Stimulated activated CD4-positive, alpha-beta T cell treated with anti-CD3 and anti-CD28 coated beads, Interleukin-15, amount 100 ng/mL, for 24 hours (primary cell): ENCODE results near the gene TMEM51.
A peak's percentile ranks its signal among the peaks of the same experiment; 100 is the strongest.

Experiments used
- DNase-seq: peaks from one replicate; pipeline ENCODE4 v3.0.0-alpha.2; 2020

The TMEM51 gene

DNA sequence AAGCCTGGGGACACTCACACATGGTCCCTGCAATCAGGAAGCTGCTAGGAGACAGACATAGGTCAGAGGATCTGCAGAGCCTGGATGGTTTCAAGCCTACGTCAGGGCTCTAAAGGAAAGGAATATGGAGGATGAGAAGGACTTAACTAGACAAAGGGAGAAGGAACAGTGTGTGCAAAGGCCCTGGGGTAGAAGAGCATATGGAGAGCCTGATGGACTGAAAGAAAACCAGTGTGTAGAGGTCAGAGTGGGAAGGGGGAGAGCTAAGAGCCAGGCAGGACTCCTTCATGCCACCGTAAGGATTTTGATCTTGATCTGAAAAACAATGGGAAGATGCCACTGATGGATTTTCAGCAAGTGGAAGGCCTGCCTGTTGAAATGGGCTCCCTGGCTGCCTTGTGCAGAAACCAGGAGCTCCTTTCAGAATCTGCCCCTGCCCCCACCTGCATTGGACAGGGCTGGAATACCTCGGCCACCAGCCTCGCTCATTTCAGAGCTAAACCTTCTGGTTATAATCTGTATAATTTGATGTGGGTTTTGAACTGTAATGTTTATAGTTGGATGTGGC, 102.1 kb downstream of the TMEM51 start:
- DNase-seq = no peak

DNA sequence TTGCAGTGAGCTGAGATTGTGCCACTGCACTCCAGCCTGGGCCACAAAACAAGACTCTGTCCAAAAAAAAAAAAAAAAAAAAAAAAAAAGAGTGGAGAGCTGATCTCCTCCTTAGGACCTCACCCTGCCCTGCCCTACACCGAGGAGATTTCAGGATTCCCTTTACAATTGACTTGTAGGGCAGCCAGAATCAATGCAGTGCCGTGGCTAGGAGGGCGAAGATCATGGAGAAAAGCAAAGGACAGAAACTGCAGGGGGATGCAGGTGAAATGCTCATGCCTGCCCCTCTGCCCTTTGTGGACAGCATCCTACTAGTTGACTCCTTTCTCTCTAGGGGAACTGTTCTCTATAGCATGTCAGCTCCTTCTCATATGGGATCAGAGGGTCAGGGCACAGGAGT, 103.0 kb downstream of the TMEM51 start:
- DNase-seq = no peak

DNA sequence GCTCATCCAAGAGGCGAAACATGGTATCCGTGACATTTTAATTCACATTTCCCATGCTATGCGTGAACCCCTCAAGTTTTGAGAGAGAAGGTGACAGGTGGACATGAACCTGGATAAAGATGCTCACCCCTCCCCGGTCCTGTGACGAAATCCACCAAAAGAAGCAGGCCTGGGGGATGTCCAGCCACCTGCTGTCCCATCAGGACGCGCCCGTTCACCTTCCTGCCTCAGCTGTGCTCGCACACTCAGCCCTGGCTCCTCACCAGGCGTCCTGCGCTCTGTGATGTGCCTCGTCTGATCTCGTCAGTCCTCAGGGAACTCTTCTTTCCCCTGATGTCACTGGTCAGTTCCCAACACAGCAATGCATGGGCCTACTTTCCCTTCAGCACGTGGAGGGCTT, 103.8 kb downstream of the TMEM51 start:
- no peak for DNase-seq

DNA sequence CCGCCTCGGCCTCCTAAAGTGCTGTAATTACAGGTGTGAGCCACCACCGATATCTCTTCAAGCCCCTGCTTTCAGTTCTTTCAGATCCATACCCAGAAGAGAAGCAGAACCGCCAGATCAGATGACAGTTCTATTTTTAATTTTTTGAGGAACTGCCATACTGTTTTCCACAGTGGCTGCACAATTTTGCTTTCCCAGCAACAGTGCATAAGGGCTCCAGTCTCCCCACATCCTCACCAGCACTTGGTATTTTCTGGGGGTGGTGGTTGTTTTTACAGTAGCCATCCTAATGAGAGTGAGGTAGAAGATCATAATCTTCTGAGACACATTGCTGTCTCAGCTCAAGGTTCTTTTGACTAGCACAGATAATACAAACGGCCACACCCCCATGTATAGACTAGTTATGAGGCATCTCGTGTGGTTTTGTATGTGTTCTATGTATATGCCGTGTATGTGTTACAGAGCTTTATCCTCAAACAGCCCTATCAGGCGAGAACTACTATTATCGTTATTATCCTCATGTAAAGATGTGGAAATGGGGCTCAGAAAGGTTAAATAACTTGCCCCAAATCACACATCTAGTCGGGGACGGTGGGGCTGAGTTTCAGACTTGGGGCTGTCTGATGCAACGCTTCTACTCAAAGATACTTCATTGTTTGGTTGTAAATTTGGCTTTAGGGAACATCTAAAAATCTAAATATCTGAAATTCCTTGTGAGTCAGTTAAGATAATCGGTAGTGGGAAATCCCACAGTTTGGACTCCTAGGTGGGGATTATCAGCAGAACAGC, 105.5 kb downstream of the TMEM51 start:
- no peak for DNase-seq

DNA sequence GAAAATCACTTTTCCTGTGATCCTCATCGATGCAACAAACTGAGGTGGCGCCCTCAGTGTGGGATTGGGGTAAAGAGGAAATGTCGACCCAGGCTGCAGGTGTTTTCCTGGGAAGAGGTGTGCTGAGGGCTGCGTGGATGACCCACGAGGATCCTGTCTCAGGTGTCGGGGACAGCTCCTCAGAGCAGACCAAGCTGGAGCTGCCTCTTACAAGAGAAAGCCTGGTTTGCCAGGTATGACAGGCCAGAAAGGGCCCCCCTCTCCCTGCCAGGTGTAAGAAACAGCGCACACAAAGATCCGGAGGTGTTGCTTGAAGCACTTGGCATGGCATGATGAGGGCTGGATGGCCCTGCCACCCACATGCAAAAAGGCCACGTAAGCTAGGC, 106.1 kb downstream of the TMEM51 start:
- no peak for DNase-seq

DNA sequence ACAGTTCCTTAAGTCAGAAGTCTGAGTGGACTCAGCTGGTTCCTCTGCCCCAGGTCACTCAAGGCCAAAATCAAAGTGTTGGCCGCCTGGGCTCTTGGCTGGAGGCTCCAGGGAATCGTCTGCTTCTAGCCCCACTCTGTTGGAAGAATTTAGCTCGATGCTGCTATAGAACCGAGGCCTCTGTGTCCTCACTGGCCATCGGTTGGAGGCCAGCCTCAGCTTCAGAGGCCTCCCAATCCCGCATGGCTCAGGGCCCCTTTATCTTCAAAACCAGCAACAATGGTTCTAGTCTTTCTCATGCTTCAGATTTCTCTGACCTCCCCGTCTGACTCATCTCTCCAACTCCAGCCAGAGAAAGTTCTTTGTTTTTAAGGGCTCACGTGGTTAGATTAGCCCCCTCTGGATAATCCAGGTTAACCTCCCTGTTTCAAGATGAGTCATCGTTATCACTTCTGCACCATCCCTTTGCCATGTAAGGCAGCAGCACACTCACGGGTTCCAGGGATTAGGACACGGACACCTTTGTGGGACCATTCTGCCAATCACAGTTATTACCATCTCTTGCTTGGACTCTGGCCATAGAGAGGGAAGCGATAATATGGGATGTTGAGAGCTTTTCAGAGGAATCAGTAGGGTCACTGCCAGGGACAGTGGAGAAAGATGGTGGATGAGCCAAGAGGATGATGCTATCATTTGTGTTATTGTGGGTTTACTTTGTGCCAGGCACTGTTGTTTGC, 107.0 kb downstream of the TMEM51 start:
- DNase-seq = no peak

DNA sequence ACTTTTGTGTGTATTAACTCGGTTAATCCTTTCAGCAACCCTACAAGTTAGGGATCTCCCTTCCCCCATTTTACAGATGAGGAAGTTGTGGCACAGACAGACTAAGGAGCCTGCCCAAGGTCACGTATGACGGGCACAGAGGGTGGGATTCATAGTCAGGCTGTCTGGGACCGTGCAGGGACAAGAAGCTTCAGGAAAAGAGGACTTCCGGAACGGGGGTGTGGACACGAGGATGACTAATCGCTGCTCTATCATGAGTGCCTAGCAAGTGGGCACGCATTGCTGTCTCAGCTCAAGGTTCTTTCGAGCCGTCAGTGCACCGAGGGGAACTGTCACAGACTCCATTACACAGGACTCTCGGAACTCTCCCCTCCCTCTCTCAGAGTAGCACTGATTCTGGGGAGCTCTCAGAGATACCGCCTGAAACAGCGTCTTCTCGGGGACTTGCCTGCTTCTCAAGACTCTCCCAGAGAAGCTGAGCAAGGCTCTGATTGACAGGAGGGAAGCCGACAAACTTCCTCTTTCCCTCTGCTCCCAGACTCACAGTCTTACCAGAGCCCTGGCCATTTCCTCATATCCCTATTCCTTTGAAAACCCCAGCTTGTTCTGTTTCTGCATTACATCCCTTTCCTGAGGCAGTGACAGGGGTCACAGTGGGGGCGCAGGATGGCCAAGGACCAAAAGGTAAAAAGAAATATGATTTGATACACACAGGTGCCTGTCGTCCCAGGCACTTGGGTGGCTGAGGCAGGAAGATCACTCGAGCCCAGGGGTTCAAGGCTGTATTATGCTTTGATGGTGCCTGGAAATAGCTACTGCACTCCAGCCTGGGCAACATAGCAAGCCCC, 107.8 kb downstream of the TMEM51 start:
- peak; percentile 54 for DNase-seq

DNA sequence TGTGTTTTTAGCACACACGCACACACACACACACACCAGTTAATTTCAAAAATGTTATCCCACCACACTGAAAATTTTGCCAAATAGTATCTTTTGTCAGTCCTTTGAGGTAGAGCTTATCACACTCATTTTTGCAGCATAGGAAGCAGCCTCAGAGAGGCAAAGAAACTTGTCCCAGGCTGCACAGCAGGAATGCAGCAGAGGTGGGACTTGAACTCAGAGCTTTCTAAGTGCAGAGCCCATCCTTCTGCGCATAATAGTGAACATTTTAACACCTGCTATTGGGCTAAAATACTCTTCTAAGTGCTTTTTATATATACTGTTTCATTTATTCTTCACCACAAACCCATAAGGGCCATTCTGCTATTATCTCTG, 108.4 kb downstream of the TMEM51 start:
- DNase-seq = no peak

DNA sequence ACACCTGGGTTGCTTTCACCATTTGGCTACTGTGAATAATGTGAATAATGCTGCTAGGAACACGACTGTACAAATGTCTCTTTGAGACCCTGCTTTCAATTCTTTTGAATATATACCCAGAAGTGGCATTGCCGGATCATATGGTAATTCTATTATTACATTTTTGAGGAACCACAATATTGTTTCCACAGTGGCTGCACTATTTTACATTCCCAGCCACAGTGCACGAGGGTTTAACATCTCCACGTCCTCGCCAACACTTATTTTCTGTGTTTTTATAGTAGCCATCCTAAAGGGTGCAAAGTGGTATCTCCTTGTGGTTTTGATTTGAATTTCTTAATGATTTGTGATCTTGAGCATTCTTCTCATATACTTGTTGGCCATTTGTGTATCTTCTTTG, 109.2 kb downstream of the TMEM51 start:
- DNase-seq = no peak

DNA sequence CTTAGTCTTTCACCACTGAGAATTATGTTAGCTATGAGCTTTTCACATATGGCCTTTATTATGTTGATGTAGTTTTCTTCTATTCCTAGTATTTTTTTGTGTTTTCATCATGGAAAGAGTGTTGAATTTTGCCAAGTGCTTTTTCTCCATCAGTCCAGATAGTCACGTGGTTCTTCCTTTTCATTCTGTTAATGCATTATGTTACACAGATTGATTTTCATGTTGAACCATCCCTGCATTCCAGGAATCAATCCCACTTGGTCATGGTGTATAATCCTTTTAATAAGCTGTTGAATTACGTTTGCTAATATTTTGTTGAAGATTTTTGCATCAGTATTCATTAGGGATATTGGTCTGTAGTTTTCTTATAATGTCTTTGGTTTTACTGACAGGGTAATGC, 111.2 kb downstream of the TMEM51 start:
- DNase-seq = no peak
